SU-DHL-6 (cell line): ENCODE data around the gene ARFGEF2.

Source experiments
- H2AFZ ChIP-seq: fragments of 200-600 bp; sonication (generic); 2 replicates; pipeline ENCODE4 v1.6.1; 2014; ENCODE audit warnings: low read depth, mild to moderate bottlenecking, moderate library complexity, mixed read lengths, antibody characterized with exemption, low read length; ENCODE audit not compliant: severe bottlenecking
- H3F3A ChIP-seq: fragments of 200-600 bp; shearing (Covaris generic); 2 replicates; pipeline ENCODE4 v1.6.0; 2016; ENCODE audit warnings: antibody characterized with exemption, mild to moderate bottlenecking; ENCODE audit not compliant: insufficient read depth
- H3K27ac ChIP-seq: fragments of 200-600 bp; sonication (generic); 2 replicates; pipeline ENCODE4 v1.5.1; 2016; ENCODE audit warnings: low read depth, mild to moderate bottlenecking, low read length, moderate library complexity, mixed read lengths
- H3K27me3 ChIP-seq: fragments of 200-600 bp; sonication (generic), shearing (Covaris generic); 2 replicates; pipeline ENCODE4 v1.6.0; 2014; ENCODE audit warnings: mild to moderate bottlenecking, low read length
- H3K36me3 ChIP-seq: fragments of 200-600 bp; sonication (generic); 2 replicates; pipeline ENCODE4 v1.6.1; 2014; ENCODE audit warnings: mild to moderate bottlenecking, low read length, mixed read lengths
- H3K4me2 ChIP-seq: fragments of 300-600, 200-600 bp; shearing (Covaris generic), sonication (generic); 2 replicates; pipeline ENCODE4 v1.6.0; 2014; ENCODE audit warnings: low read length, low read depth, mild to moderate bottlenecking; ENCODE audit not compliant: poor library complexity, severe bottlenecking
- H3K4me3 ChIP-seq: fragments of 200-600 bp; sonication (generic); 2 replicates; pipeline ENCODE4 v1.5.1; 2014; ENCODE audit warnings: antibody characterized with exemption, low read length, mild to moderate bottlenecking, mixed read lengths; ENCODE audit not compliant: insufficient read depth, poor library complexity, severe bottlenecking
- H3K79me2 ChIP-seq: fragments of 200-600 bp; sonication (generic); 2 replicates; pipeline ENCODE4 v1.6.1; 2014; ENCODE audit warnings: mild to moderate bottlenecking, low read length, moderate library complexity; ENCODE audit not compliant: insufficient read depth
- H3K9ac ChIP-seq: fragments of 200-600 bp; sonication (generic); 2 replicates; pipeline ENCODE4 v1.7.0; 2014; ENCODE audit warnings: mild to moderate bottlenecking, low read length
- H3K9me2 ChIP-seq: fragments of 200-600 bp; sonication (generic); replicated peaks from 2 replicates; pipeline ENCODE4 v1.6.1; 2014; ENCODE audit warnings: low read length; ENCODE audit not compliant: insufficient read depth
- H3K9me3 ChIP-seq: fragments of 200-600 bp; sonication (generic); 2 replicates; pipeline ENCODE4 v1.6.1; 2014; ENCODE audit warnings: low read length, mixed read lengths; ENCODE audit not compliant: insufficient read depth
- H4K20me1 ChIP-seq: fragments of 200-600 bp; sonication (generic); 2 replicates; pipeline ENCODE4 v1.6.1; 2014; ENCODE audit warnings: low read depth, mild to moderate bottlenecking, antibody characterized with exemption, low read length, moderate library complexity, mixed read lengths
- CTCF ChIP-seq: fragments of 200-600 bp; sonication (generic); IDR thresholded peaks from one replicate; pipeline ENCODE4 v1.5.1; 2017; ENCODE audit warnings: antibody characterized with exemption, mild to moderate bottlenecking, low read length, moderate library complexity; ENCODE audit not compliant: insufficient read depth, poor library complexity, severe bottlenecking
- EZH2phosphoT487 ChIP-seq: fragments of 200-600 bp; sonication (generic), shearing (Covaris generic); conservative IDR thresholded peaks from 2 replicates; pipeline ENCODE4 v1.6.1; 2018; ENCODE audit warnings: mild to moderate bottlenecking, antibody characterized with exemption, low read length, moderate library complexity, mixed read lengths

Gene ARFGEF2

DNA sequence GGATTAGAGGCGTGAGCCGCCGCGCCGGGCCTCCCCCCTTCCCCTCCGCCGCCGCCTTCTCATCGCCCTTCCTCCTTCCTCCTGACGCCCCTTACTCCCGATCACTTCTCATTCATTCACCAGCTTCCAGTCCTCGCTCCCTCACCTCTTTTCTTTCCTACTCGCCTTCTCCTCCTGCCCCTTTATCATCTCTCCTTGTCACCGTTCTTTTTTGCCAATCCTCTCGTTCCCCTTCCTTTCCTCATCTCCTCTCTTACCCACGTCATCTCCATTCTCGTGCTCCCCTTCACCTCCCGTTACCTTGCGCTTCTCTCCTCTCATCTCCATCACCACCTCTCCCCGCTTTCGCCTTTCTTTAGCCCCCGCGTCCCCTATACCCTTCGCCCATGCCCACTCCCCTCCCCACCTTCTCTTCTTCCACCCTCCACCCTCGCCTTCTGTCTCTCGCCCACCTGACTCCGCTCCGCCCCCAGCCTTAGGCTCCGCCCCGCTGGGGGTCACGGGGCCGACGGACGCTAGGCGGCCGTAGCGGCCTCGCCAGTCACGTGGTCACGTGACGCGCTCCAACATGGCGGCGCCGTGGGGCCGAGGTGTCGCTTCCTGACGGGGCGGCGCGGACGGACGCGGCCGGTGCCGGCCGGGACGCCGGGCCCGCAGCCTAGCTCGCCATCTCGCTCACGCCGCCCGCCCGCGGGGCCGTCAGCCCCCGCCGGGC lies at the start of gene ARFGEF2:
Gene ARFGEF2, plus strand, starts transcription at position 544 of the 715 bp plus-strand sequence. CDS start 179 bp downstream, outside the sequence.
- Histone ChIP-seq H3K4me3 (peak within 1 kb of the TSS; percentile 94), H3K27ac (peak within 1 kb of the TSS; percentile 55), H4K20me1 (no peaks in the 10 kb centered on the region), H3K9me2 (no peaks in the 10 kb centered on the region), H2AFZ (peak within 1 kb of the TSS; percentile 99), H3F3A (peaks cover 18% of the 10 kb centered on the region), H3K79me2 (peaks cover 45% of the 10 kb centered on the region), H3K27me3 (no peaks in the 10 kb centered on the region), H3K9ac (peak within 1 kb of the TSS; percentile 95), H3K9me3 (no peaks in the 10 kb centered on the region), H3K4me2 (peak within 1 kb of the TSS; percentile 72), H3K36me3 (no peaks in the 10 kb centered on the region)
- TF ChIP-seq CTCF (no peak), EZH2phosphoT487 (no peak)

DNA sequence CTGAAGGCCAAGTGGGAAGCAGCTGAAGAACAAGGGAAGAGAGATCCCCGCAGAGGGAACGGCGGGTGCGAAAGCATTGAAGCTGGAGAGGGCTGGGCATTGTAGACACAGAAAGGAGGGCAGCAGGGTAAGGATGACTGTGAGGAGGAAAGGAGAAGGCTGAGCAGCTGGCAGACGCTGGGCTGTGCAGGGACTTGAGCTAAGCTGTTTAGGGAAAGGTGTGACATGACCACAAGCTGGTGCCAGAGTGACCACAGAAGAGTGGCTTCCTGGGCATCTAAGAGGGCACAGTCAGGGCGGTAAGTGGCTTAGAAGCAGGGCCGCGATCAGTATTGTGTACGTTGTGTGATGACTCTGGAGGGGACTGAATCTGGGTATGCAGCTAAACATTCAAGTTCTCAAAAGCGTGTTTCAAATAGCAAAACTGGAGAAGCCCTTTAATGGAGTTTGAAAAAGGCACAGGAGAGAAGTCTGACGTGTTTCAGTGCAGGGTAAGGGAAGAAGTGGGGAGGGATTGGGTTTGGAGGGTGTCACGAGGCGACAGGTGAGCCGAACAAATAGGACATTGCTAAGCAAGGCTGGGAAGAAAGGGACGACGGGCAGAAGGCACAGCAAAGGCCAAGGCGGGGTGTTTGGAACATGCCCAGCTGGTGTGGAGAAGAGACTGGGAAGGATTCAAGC lies 46.1 kb upstream of the ARFGEF2 start:
- H3K27me3 ChIP-seq = no peaks in the 10 kb centered on the region
- no peak overlapping the region for H3K4me3 ChIP-seq
- H3K9ac ChIP-seq = no peak overlapping the region
- H3K79me2 ChIP-seq = no peaks in the 10 kb centered on the region
- no peak overlapping the region for H3K4me2 ChIP-seq
- H3K9me2 ChIP-seq = no peaks in the 10 kb centered on the region
- H3F3A ChIP-seq = no peaks in the 10 kb centered on the region
- no peak overlapping the region for H2AFZ ChIP-seq
- H4K20me1 ChIP-seq = no peaks in the 10 kb centered on the region
- H3K27ac ChIP-seq = no peak overlapping the region
- TF ChIP-seq EZH2phosphoT487 (no peak), CTCF (no peak)
- H3K9me3 ChIP-seq = no peaks in the 10 kb centered on the region
- no peaks in the 10 kb centered on the region for H3K36me3 ChIP-seq

DNA sequence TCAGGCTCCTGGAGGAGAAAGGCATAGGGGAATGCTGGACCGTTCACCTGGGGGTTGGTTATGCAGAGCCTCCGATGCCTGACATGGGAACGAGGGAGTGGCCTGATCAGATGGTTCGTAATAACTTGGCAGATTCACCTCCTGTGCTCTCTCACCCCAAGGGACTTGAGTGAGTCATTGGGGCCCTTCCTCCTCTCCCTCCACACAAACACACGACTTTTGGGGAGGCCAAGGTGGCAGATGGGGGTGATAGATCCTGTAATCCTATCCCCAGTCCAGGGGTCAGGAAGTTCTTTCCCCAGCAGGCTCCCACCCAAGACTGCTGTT lies 45.6 kb upstream of the ARFGEF2 start:
- no peak overlapping the region for H2AFZ ChIP-seq
- no peak overlapping the region for H3K27ac ChIP-seq
- H3K27me3 ChIP-seq = no peaks in the 10 kb centered on the region
- H3F3A ChIP-seq = no peaks in the 10 kb centered on the region
- H4K20me1 ChIP-seq = no peaks in the 10 kb centered on the region
- no peaks in the 10 kb centered on the region for H3K36me3 ChIP-seq
- no peak overlapping the region for H3K4me2 ChIP-seq
- H3K9me3 ChIP-seq = no peaks in the 10 kb centered on the region
- H3K4me3 ChIP-seq = no peak overlapping the region
- no peak for TF ChIP-seq CTCF
- no peak for TF ChIP-seq EZH2phosphoT487
- no peaks in the 10 kb centered on the region for H3K9me2 ChIP-seq
- no peaks in the 10 kb centered on the region for H3K79me2 ChIP-seq
- H3K9ac ChIP-seq = no peak overlapping the region
